Measurements from ENCODE around the gene WDR44.

DNA sequence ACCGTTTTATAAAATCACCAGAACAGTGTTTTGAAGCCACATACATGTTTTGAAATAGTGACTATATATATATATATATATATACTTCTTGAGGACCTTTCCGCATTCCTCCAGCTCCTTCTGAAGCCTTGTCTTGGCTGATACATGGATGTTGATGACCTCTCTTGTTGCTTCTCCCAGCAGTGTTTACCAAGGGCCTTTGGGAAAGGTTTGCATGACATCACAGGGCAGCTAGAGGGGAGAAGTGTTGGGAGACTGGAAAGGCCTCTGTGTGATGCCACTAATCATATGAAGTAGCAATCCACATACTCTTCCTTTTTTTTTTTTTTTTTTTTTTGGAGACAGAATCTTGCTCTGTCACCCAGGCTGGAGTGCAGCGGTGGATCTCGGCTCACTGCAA lies 22.5 kb downstream of the WDR44 start:
- TF ChIP-seq, protein P1, sequence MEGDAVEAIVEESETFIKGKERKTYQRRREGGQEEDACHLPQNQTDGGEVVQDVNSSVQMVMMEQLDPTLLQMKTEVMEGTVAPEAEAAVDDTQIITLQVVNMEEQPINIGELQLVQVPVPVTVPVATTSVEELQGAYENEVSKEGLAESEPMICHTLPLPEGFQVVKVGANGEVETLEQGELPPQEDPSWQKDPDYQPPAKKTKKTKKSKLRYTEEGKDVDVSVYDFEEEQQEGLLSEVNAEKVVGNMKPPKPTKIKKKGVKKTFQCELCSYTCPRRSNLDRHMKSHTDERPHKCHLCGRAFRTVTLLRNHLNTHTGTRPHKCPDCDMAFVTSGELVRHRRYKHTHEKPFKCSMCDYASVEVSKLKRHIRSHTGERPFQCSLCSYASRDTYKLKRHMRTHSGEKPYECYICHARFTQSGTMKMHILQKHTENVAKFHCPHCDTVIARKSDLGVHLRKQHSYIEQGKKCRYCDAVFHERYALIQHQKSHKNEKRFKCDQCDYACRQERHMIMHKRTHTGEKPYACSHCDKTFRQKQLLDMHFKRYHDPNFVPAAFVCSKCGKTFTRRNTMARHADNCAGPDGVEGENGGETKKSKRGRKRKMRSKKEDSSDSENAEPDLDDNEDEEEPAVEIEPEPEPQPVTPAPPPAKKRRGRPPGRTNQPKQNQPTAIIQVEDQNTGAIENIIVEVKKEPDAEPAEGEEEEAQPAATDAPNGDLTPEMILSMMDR (IDR thresholded peaks at IDR 0.05; ENCODE audit: low read depth, low read length, poor library complexity, severe bottlenecking), result no peak
- TF ChIP-seq EZH2phosphoT487 (IDR thresholded peaks at IDR 0.05; ENCODE audit: borderline replicate concordance, low read length), result no peak

All from DOHH2 (cell line).